H9 (cell line): ENCODE measurements around the gene TCF4. TPM values are rescaled to one million over a fixed set of nuclear protein-coding genes. Genes with fewer than 3 reads are reported as not detected.

ENCODE experiments used
- DNase-seq: peaks from one replicate; pipeline ENCODE4 v3.0.0-alpha.2; 2017
- H2AFZ ChIP-seq: one replicate; pipeline ENCODE4 v1.6.1; 2013; ENCODE audit warnings: mild to moderate bottlenecking, low read length, control low read depth, moderate library complexity
- H2AK5ac ChIP-seq: 2 replicates; pipeline ENCODE4 v1.6.1; 2013; ENCODE audit warnings: low read length, control low read depth, mixed read lengths; ENCODE audit not compliant: insufficient read length
- H2BK120ac ChIP-seq: one replicate; pipeline ENCODE4 v1.6.1; 2013; ENCODE audit warnings: low read depth, mild to moderate bottlenecking, low read length, control low read depth, inconsistent platforms; ENCODE audit not compliant: poor library complexity, severe bottlenecking
- H2BK12ac ChIP-seq: 2 replicates; pipeline ENCODE4 v1.6.1; 2013; ENCODE audit warnings: low read length, control low read depth, mixed read lengths, low read depth; ENCODE audit not compliant: insufficient read length
- H2BK15ac ChIP-seq: 2 replicates; pipeline ENCODE4 v1.6.1; 2013; ENCODE audit warnings: low read depth, low read length, control low read depth
- H2BK20ac ChIP-seq: one replicate; pipeline ENCODE4 v1.6.1; 2013; ENCODE audit warnings: low read depth, mild to moderate bottlenecking, low read length, control low read depth, inconsistent platforms; ENCODE audit not compliant: poor library complexity, severe bottlenecking
- H2BK5ac ChIP-seq: 2 replicates; pipeline ENCODE4 v1.6.1; 2013; ENCODE audit warnings: low read length, control low read depth, mixed read lengths; ENCODE audit not compliant: insufficient read length
- H3K14ac ChIP-seq: 2 replicates; pipeline ENCODE4 v1.6.1; 2013; ENCODE audit warnings: low read length, control low read depth; ENCODE audit not compliant: insufficient read depth
- H3K18ac ChIP-seq: 2 replicates; pipeline ENCODE4 v1.6.1; 2013; ENCODE audit warnings: low read depth, mild to moderate bottlenecking, mixed read lengths, low read length, control low read depth; ENCODE audit not compliant: insufficient read length
- H3K23ac ChIP-seq: 2 replicates; pipeline ENCODE4 v1.6.1; 2013; ENCODE audit warnings: low read length, control low read depth, mixed read lengths, low read depth; ENCODE audit not compliant: insufficient read length
- H3K23me2 ChIP-seq: 2 replicates; pipeline ENCODE4 v1.6.1; 2013; ENCODE audit warnings: low read depth, mild to moderate bottlenecking, mixed read lengths, low read length, control low read depth; ENCODE audit not compliant: insufficient read length, poor library complexity, severe bottlenecking
- H3K27ac ChIP-seq: 2 replicates; pipeline ENCODE4 v1.5.1; 2013; ENCODE audit warnings: low read length, control low read depth, mixed read lengths, low read depth; ENCODE audit not compliant: insufficient read length
- H3K27me3 ChIP-seq: 2 replicates; pipeline ENCODE4 v1.6.1; 2013; ENCODE audit warnings: low read length, control low read depth, inconsistent platforms; ENCODE audit not compliant: insufficient read depth
- H3K4ac ChIP-seq: 2 replicates; pipeline ENCODE4 v1.6.1; 2013; ENCODE audit warnings: low read depth, mild to moderate bottlenecking, control low read depth, inconsistent platforms, low read length, moderate library complexity
- H3K4me1 ChIP-seq: 2 replicates; pipeline ENCODE4 v1.6.1; 2013; ENCODE audit warnings: low read length, control low read depth, inconsistent platforms; ENCODE audit not compliant: insufficient read depth
- H3K4me2 ChIP-seq: 2 replicates; pipeline ENCODE4 v1.6.1; 2013; ENCODE audit warnings: low read length, control low read depth, mixed read lengths; ENCODE audit not compliant: insufficient read length, insufficient read depth
- H3K56ac ChIP-seq: 2 replicates; pipeline ENCODE4 v1.6.1; 2013; ENCODE audit warnings: low read depth, mild to moderate bottlenecking, mixed read lengths, low read length, control low read depth; ENCODE audit not compliant: insufficient read length
- H3K79me1 ChIP-seq: 2 replicates; pipeline ENCODE4 v1.6.1; 2013; ENCODE audit warnings: low read depth, mild to moderate bottlenecking, moderate library complexity, low read length, control low read depth, inconsistent platforms; ENCODE audit not compliant: insufficient read depth, poor library complexity, severe bottlenecking
- H3K79me2 ChIP-seq: 2 replicates; pipeline ENCODE4 v1.6.1; 2013; ENCODE audit warnings: low read length, control low read depth, inconsistent platforms; ENCODE audit not compliant: insufficient read depth
- H3K9ac ChIP-seq: 2 replicates; pipeline ENCODE4 v1.6.1; 2013; ENCODE audit warnings: low read length, control low read depth, mixed read lengths; ENCODE audit not compliant: insufficient read length; ENCODE audit errors: extremely low read depth
- H3K9me3 ChIP-seq: one replicate; pipeline ENCODE4 v1.6.1; 2013; ENCODE audit warnings: low read depth, low read length, inconsistent platforms; ENCODE audit not compliant: control insufficient read depth
- H3T11ph ChIP-seq: one replicate; pipeline ENCODE4 v1.6.1; 2013; ENCODE audit warnings: mild to moderate bottlenecking, low read length, control low read depth, inconsistent platforms
- H4K20me1 ChIP-seq: one replicate; pipeline ENCODE4 v1.6.1; 2013; ENCODE audit not compliant: control insufficient read depth, insufficient read length, insufficient read depth
- H4K5ac ChIP-seq: 2 replicates; pipeline ENCODE4 v1.6.1; 2013; ENCODE audit warnings: low read depth, mild to moderate bottlenecking, mixed read lengths, low read length, control low read depth; ENCODE audit not compliant: insufficient read length
- H4K8ac ChIP-seq: replicated peaks from 2 replicates; pipeline ENCODE4 v1.6.1; 2013; ENCODE audit warnings: low read length, control low read depth, mixed read lengths, low read depth; ENCODE audit not compliant: insufficient read length
- H4K91ac ChIP-seq: 2 replicates; pipeline ENCODE4 v1.6.1; 2013; ENCODE audit warnings: low read depth, mild to moderate bottlenecking, moderate library complexity, mixed read lengths, low read length, control low read depth; ENCODE audit not compliant: insufficient read length
- H3K27ac Mint-ChIP-seq, 3 experiments: 2 replicates in 2 of 3; 3 replicates in 1 of 3; pipeline ENCODE4 v1.8.0; 2020 to 2021; ENCODE audit warnings: mixed read lengths in 3 of 3, mild to moderate bottlenecking in 1 of 3, moderate library complexity in 1 of 3
- H3K27me3 Mint-ChIP-seq: 2 replicates; pipeline ENCODE4 v1.8.0; 2021; ENCODE audit warnings: low read depth, mild to moderate bottlenecking, moderate library complexity, mixed read lengths
- H3K36me3 Mint-ChIP-seq, 3 experiments: 2 replicates in 2 of 3; 3 replicates in 1 of 3; pipeline ENCODE4 v1.8.0; 2020 to 2021; ENCODE audit warnings: low read depth in 3 of 3, mixed read lengths in 3 of 3; ENCODE audit not compliant: insufficient read depth in 1 of 3
- H3K4me1 Mint-ChIP-seq, 2 experiments: 2 replicates each; pipeline ENCODE4 v1.8.0; 2020; ENCODE audit warnings: mixed read lengths in 2 of 2
- H3K4me3 Mint-ChIP-seq, 2 experiments: 2 replicates in 1 of 2; 3 replicates in 1 of 2; pipeline ENCODE4 v1.8.0; 2020 to 2021; ENCODE audit warnings: mild to moderate bottlenecking in 2 of 2, mixed read lengths in 2 of 2, moderate library complexity in 1 of 2
- H3K9me3 Mint-ChIP-seq, 2 experiments: 2 replicates in 1 of 2; 3 replicates in 1 of 2; pipeline ENCODE4 v1.8.0; 2020; ENCODE audit warnings: mild to moderate bottlenecking in 2 of 2, mixed read lengths in 2 of 2, moderate library complexity in 1 of 2
- CTCF ChIP-seq: fragments of 200-600 bp; sonication (generic); conservative IDR thresholded peaks from 3 replicates; pipeline ENCODE4 v1.8.0; 2021; ENCODE audit warnings: antibody characterized with exemption, mild to moderate bottlenecking
- WGBS: extraction: QIAGEN DNeasy Blood & Tissue Kit; methylation state at CpG from one replicate; pipeline ENCODE4 v1.1.7; 2013; ENCODE audit warnings: missing lambda C conversion rate, low lambda C conversion rate, mixed read lengths; ENCODE audit not compliant: insufficient read length; ENCODE audit errors: extremely low coverage; 5-methylcytosine and 5-hydroxymethylcytosine counted together
- total RNA-seq: library from RNA; stranded (reverse); gene quantifications from 2 replicates; pipeline ENCODE4 v1.2.1, GENCODE V29; 2021

The TCF4 gene
- total RNA-seq, 1 experiment from 2014 or later, result 99.4 TPM

DNA sequence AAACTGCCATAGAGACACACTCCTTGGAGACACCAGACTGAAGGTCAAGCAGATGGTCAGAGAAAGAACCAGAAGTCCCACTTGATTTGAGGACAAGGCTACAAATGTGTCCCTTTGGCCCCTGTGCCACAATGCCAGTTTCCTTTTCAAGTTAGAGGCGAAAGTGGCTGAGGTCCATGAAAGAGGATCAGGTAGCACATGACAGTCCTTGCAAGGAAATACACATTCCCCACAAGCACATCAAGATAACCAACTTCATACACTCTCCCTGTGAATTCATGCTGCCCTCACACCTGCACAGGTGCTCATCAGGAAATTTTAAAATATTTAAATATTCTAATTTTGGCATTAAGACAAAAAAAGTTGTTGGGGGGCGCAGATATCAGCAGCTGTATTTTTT, 218.6 kb downstream of the TCF4 start:
- no peak overlapping the region for H4K5ac ChIP-seq
- H2BK120ac ChIP-seq, result no peak overlapping the region
- no peak overlapping the region for H3K9ac ChIP-seq
- no peak overlapping the region for H2BK15ac ChIP-seq
- no peaks in the 10 kb centered on the region for H4K20me1 ChIP-seq
- H3K23me2 ChIP-seq, result no peaks in the 10 kb centered on the region
- TF ChIP-seq CTCF, result no peak
- WGBS, result no CpG with 5 or more reads among the region's 2 CpGs
- no peak overlapping the region for H2AFZ ChIP-seq
- no peak overlapping the region for H3T11ph ChIP-seq
- Mint-ChIP-seq H3K27ac (no peak overlapping the region), H3K4me3 (no peak overlapping the region), H3K27me3 (no peaks in the 10 kb centered on the region), H3K4me1 (peaks cover 19 to 22% of the 10 kb centered on the region in 2 experiments), H3K9me3 (0 out of 5 replicates have a peak, but pooled peaks cover 0 to 2% of the 10 kb centered on the region in 2 experiments), H3K36me3 (peaks cover 0 to 9% (median 1%) of the 10 kb centered on the region in 3 experiments; a peak in 3 of 7 replicates)
- no peak overlapping the region for H4K91ac ChIP-seq
- no peak overlapping the region for H2BK5ac ChIP-seq
- H2BK12ac ChIP-seq, result no peak overlapping the region
- H3K27me3 ChIP-seq, result no peaks in the 10 kb centered on the region
- no peak overlapping the region for H3K18ac ChIP-seq
- no peak overlapping the region for H3K4ac ChIP-seq
- H2AK5ac ChIP-seq, result no peak overlapping the region
- H3K27ac ChIP-seq, result no peak overlapping the region
- H3K79me2 ChIP-seq, result no peaks in the 10 kb centered on the region; the same call in 1 of the 2 replicates
- H3K23ac ChIP-seq, result no peak overlapping the region
- H3K4me1 ChIP-seq, result no peaks in the 10 kb centered on the region; the same call in 1 of the 2 replicates
- H3K4me2 ChIP-seq, result no peak overlapping the region
- no peak overlapping the region for H4K8ac ChIP-seq
- peaks cover 2% of the 10 kb centered on the region for H3K79me1 ChIP-seq
- H3K9me3 ChIP-seq, result no peaks in the 10 kb centered on the region
- H3K14ac ChIP-seq, result no peak overlapping the region
- no peak overlapping the region for H3K56ac ChIP-seq
- H2BK20ac ChIP-seq, result no peak overlapping the region
- no peak for DNase-seq
